GF-D8 (cell line): Measurements from ENCODE around the gene DDC.

Source experiments
- DNase-seq: peaks from one replicate; lab custom pipeline; 2025; lab: John Stamatoyannopoulos, UW

DDC gene

DNA sequence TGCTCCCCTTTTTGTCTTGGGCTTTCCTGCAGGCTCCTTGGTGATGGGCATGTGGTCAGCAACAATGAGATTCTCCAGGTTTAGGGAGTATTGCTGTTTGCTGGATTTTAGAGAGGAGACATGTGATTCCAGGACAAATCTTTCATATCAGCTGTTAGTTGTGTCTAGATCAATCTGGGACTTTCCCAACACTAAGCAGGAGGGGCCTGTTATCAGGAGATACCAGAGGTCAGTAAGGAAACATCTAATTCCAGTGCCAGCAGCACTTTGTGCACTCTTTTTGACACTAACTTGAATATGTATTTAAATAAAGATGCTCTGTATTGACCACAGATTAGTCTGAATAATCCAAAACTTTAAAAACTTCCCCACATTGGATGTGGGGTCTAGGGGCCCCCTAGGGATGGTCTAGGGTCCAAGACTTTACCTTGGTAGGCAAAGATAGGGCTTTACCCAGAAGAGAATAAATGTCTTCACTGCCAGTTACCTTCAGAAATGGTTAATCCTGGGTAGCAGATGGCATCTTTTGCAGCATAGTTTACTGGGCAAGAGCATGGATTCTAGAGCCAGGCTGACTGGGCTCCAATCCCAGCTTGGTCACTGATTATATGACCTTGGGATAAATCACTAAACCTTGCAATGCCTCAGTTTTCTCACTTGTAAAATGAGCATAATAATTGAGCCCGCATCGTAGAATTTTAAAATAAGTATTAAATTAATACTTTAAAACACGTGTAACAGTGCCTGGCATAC lies 108.7 kb downstream of the DDC start:
- no peak for DNase-seq

DNA sequence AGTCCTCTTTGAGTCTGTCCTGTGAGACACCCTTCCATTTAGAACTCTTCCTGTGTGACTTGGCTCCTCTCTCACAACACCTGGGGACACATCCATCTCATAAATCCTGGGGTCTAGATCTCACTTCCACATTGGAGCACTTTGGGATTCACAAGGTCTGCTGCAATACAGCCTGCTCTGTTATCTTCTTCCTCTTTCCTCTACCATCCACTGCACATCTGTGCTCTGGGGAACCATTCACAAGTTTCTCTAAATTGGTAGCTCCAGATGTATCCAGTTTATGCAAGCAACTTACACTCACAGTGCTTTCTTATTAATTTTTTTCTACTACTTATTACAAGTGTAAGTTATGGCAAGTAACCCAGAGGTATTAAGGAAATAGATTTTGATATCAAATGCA lies 109.5 kb downstream of the DDC start:
- DNase-seq: peak; percentile 56

DNA sequence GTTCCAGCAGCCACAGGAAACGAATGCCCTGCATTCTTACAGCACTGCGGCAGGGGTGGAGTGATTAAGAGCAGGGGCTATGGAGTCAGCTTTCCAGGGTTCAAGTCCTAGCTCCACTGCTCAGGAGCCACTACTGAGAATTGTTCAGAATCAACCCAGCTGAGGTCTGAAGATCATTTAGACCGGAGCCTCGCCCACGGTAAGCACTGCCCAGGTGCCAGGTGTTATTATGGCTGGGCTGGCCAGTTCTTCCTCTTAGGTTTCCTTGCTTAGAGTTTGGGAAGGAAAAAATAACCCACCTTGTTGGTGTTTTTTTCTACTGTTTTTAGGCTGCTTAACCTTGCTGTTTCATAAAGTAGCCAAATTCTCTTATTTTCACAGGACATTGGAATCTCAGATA lies 110.2 kb downstream of the DDC start:
- DNase-seq: no peak

DNA sequence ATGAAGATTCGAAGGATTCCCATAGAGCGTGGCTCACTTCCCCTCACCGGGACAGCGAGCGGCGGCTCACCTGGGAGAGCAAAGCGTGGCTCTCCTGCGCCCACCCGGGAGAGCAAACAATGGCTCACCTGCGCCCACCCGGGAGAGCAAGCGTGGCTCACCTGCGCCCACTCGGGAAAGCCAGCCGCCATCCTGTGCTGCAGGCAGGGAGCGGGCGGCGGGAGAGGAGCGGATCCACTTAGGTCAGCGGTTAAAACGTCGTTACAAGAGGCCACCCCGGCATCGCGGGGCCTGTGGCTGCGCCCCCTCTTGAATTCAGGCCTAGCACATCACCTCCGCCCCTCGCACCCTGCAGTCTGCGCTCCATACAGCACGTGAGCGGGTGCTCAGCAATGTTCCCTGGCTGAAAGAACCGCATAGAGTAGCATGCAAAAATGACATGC lies 114.6 kb downstream of the DDC start:
- no peak for DNase-seq

DNA sequence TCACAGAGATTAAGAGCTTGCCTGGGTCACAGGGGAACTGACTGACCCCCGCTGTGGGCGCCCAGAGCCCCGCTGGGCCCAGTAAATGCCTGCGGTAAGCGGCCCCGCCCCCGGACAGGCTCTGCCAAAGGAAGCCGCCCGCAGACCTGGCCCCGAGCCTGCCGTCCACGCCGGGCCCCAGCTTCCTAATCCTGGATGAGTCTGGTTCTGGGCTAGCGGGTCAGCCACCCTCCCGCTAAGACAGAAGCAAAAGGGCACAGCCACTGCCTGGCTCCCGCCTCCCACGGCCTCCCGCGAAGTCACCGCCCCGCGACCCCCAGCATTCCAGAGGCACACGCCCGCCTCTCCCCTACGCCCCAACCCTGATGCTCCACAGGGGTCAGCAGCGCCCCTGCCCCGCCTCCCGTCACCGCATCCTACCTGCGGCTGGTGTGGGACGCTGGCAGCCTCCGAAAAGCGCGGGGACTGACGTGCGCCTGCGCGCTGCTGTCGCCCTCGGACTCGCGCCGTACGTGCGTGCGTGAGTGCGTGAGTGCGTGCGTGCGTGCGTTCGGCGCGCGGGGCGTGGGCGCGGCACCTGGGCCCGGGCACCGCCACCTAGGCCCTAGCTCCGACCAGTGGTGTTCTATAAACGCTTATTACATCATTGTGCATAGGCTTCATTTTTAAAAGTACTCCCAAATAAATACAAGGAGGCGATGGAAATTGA lies 115.2 kb downstream of the DDC start, which contains the start of gene FIGNL1:
TSS of gene FIGNL1 (minus strand) at position 470 of the 709 bp plus-strand sequence. CDS start 3,063 bp downstream, outside the sequence.
- DNase-seq: peak; percentile 76

DNA sequence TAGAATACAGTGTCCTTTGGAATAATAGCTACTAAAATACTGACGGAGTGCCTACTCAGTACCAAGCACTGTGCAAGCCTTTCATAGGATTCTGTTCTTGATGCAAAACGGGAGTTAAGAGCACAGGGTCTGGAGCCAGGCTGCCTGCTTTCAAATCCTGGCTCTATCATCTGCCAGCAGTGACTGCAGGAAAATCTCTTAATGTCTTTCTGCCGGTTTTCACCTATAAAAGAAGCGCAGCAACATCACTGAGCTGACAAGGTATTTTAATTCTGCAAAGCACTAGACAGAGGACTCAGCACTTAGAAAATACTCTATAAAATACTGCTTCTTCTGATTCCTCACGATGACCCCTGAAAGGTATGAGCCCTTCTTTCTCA lies 115.7 kb downstream of the DDC start:
- no peak for DNase-seq

DNA sequence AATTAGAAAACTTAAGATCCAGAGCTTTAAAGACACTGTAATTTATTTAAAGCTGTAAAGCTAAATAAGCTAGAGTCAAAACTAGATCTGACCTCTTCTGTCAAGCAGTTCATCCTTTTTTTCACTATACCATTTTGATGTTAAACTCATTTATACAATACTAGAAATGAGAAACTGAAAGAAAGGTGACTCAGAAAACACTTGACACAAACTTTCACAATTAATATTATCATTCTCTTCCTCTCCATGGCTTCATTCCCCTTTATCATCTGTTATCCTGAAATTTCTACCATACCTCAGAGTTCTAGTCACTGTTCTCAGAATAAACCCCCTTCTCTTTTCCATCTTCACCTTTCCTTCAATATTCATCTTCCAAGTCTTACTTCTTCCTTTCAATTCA lies 116.4 kb downstream of the DDC start:
- no peak for DNase-seq

DNA sequence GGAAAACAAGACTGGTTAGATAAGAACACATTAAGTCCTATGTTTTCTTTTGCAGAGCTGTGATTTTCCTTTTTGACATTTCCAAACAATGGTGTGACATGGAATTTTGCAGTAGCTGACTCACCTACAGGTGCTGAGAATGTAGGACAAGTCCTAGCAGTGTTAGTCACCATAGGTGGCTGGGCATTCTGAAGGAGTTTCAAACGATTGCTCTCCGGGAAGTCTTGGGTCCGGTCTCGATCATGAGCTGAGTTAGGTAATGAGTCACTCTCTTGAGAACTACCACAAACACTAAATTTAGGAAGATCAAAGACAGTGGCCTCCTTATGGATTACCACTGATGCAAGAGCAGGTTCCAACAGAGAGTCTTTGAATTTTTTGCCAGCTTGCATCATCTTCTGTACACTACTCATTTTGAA lies 118.7 kb downstream of the DDC start:
- no peak for DNase-seq

DNA sequence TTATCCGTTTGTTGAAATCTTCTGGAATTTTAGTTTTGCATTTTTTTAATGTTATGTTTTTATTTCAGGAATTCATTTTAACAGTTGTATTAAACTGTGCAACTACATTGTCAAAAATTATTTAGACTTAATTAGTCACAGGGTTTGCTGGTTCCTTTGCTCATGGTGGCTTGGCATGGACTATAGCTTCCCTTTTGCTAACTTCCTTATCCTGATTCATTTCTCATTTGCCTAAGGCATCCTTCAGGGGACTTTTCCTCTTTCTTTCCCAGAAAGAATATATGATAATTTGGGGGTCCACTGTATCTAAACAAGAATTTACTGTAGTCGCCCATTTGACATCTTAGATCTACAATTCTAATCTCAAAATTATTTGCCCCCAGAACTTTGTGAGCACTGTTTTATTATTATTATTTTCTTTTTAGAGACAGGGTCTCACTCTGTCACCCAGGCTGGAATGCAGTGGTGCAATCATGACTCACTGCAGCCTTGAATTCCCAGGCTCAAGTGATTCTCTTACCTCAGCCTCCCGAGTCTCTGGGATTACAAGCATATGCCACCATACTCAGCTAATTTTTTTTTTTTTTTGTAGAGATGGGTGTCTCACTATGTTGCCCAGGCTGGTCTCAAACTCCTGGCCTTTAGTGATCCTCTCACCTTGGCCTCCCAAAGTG lies 128.9 kb downstream of the DDC start:
- no peak for DNase-seq

DNA sequence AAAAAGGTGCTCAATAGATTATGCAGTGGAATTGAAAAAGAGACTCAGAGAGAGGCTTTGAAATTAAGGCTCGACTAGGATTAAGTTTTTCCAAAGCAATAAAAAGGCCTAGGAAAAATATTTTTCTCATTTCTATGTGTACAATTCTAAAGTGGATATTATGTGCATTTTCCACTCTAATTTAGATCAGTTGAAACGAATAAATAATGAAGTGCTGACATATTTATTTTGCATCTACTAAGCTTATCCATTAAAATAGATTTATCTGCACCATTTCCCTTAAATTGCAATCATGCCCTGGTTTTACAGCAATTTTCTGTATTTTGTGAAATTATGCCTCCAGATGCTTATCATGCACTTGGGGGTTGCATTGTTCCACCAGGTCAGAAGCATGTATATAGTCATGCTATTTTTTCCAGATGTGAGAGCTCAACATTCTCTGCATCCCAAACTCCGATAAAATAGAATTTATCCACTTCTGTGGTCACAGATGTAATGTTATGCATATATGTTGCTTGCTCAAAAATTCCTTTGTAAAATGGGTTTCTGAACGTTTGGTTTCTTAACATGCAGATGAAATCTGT lies 133.4 kb downstream of the DDC start:
- DNase-seq: no peak

DNA sequence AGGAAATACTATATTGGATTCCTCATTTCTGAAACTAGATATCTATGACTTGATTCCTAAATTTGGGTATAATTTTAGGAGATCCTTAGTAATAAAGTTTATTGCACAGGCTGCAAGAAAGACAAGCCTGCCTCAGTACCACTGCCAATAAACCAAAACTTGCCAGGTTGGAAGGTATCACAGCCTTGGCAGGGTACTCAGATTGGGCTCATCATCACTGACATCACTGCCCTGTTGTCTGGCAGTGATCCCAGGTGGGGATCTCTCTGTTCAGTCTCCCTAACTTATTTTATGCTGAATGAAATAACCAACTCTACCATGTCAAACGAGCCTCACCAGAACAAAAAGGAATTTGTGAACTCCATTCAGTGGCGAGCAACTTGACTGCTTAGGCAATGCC lies 133.9 kb downstream of the DDC start:
- DNase-seq: no peak

DNA sequence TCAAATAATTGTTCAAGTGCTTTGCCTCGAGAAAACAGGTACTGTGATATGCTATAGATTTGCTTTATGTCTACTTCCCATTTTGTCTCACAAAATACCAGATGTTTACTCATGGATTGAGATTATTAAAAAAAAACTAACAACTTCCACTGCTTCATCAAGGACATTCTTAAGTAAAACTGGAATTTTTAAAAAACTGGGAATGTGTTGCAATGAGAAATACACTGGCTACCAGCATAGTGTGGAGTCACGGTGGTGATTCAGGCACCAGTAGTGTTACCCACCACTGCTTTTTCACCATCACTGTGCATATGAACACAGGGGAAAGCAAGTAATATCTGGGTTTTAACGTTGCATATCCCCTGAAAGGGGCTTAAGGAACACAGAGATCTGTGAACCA lies 136.3 kb downstream of the DDC start:
- no peak for DNase-seq

DNA sequence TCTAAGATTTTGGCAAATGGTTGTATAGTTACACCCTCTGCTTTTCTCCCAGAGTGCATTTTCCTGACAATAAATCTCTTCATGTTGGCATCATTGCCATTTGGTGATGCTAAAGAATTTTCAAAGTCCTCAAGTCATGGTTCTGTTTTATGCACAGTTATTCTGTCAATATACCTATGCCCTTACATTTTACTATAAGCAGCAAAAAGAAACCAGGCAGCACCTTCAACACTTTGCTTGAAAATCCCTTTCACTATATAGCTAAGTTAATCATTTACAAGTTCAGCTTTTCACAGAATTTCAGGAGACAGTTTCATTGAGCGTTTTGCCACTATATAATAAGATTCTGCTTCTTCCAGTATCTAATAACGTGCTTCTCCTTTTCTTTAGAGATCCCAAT lies 137.7 kb downstream of the DDC start:
- no peak for DNase-seq

DNA sequence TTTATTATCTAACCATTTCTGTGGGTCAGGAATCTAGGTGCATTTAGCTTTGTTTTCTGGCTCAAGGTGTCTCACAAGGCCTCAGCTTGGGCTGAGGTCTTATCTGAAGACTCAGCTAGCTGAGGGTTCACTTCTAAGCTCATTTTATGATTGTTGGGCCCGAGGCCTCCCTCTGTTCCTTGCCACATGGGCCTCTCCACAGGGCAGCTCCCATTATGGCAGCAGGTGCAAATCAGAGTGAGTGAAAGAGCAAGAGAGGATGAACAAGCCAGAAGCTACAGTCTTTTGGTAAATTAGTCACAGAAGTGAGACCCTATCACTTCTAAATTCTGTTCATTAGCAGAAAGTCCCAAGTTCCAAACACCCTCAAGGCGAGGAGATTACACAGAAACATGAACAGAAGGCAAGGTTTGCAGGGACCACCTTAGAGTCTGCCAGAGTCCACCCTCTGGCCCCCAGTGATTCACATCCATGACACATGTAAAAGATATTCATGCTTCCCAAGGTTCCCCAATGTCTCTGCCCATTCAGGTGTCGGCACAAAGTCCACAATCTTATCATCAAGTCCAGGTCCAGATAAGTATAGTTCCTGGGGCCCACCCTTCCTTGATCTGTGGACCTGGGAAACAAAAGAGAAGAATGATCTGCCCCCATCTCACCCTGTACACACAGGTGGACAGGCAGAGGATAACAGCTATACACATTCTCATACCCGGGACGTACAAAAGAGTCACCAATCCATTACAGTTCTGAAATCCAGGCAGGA lies 138.7 kb downstream of the DDC start:
- DNase-seq: no peak

DNA sequence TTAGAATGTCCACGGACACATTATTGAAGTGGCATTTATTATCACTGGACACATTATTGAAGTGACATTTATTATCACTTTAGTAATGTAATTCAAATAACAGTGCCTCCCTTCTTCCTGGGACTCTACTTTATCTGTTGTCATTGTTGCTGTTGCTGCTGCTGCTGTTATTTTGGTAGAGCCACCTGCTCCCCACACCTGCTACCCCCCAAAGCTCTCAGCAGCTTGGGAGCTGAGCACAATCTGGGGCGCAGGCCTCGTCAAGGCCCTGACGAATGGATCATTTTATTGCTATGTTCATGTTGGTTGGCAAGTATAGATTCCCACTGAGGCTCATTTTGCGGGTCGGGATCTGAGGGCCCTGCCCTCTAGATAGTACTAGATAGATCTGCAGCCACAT lies 139.9 kb downstream of the DDC start:
- DNase-seq: no peak

DNA sequence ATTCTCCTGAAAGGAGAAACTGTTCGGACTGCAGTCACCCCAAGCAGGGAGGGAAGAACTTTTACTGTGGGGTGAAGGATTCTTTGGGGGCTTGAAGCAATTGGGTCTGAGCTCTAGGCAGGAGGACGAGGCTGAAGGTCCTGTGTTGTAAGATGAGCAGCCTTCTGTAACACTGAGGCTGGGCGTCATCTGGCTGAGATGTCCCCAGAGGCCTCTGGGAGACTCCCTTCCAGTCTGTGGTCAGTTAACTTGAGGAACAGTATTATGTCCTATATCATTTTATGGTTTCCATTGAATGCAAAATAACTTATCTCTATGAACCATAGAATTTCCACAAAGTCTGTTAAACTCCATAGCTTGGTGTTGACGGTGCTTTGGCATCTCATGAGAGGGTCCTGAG lies 141.3 kb downstream of the DDC start:
- no peak for DNase-seq

DNA sequence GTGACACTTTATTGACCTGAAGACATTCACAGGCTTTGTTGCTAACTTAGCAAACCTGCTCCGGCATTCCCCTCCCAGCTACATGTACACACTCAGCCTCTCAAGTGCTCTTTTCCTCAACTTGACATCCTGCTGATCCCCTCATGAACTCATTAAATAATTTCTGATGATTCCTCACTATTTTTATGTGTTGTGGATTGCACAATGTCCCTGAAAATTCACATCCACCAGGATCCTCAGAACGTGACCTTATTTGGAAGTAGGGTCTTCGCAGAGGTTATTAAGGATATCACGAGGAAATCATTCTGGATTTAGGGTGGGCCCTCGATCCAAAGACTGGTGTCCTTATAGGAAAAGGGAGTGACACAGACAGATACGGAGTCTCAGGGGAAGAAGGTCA lies 142.3 kb downstream of the DDC start:
- DNase-seq: no peak

DNA sequence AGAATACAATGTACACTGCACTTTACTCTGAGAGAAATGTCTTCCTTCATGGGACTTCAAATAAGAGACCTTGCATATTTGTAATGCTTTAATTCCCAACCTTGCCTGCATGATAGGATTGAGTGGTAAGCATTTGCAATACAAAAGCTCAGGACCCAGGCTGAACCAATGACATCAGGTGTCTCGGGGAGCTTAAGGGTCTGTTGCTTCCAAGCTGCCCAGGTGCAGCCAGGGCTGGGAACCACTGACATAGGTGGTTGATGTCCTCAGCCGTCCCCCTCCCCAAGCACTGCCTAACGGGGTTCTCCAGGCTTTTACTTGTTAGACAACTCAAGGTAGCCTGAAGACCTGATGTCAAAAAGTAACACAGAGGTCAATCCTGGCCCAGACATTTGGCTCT lies 144.2 kb downstream of the DDC start:
- no peak for DNase-seq

DNA sequence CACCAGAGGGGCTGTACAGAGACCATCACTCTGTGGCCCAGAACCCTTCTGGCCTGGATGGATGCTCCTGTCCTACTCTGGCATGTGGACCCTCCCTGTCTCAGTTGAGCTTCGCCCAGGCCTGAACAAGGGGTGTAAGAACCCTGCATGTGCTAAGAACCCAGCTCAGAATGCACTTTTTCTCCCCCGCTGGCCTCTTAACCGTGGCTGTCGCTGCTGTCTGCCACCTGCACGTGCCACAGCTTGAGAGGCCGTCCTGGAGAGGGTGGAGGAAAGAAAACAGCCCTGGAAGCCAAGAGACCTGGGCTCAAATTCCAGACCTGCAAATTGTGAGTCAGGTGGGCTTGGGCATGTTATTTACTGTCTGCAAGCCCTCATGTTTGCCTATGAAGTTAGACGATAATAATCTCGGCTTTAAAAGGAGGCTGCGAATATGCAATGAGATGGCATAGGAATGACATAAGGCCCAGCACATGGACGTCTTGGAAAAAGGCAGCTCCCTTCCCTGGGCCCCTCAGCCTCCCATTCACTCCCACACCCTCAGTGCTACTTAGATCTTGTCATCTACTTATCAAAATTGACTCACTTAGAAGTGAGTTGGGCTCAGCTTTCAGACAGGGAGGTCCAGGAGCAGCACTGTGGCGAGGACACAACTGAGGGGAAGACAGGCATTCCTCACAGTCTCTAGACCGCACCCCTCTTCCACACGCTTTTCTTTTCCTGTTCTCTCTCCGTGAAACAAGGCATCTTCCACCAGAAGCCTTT lies 146.5 kb downstream of the DDC start:
- no peak for DNase-seq

DNA sequence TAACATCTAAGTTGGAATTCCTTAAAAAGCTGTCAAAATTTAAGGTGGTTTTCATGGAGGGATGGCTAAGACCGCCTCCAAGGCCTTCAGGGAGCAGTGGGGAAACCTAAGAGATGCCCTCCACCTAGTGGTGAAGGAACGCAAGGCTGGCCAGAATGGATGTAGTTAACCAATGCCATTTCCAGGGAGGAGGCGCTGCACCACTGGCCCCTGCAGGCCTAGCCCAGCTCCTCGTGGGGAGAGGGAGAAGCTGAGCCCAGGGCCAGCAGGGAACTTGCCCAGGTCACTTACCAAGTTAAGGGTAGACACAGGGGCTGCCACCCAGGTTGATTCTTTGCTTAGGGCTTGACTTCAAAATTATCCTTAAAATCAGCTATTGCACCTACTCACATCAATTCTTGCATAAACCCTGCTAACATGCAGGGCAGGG lies 147.1 kb downstream of the DDC start:
- DNase-seq: peak; percentile 60

DNA sequence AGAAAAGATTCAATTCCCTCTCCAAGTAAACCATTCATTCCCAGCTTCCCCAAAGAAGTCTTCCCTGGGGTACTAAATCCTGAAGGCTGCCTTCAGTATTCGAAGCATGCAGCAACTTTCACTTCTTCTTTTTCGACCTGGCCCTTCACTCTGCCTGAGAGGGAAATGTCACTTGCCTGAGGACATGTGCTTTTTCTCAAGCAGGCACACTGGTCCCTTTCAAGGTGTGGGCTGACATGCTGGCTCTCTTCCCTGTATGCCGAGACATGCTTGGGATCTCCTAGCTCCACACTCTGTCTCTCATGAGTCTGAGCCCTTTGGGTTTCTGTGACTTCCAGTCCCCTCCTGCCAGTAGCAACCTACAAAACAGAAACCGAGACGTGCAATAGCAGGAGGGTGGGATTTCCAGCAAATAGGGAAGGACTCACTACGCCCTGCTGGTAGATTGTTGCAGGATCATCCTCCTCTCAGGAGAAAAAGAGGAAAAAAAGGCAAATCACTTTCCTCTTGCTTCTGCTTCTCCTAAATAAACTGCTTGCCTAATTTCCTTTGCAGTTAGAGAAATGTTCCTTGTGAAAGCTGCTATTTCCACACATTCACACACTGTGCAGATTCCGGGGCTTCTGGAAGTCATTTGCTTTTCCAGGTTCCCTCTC lies 148.6 kb downstream of the DDC start:
- peak; percentile 56 for DNase-seq
